Amygdala (tissue), 56 donors: Measurements from ENCODE around the gene GPR152.
A peak's percentile ranks its signal among the peaks of the same experiment; 100 is the strongest.
"Not testable (repeated sequence)": the region's sequence is repeated elsewhere in the genome, so short reads cannot be mapped to it uniquely, and the experiment has no call there.

ENCODE experiments used
- DNase-seq, 56 donors: peaks; one replicate each; lab custom pipeline; 2025; lab: John Stamatoyannopoulos, UW

The GPR152 gene

DNA sequence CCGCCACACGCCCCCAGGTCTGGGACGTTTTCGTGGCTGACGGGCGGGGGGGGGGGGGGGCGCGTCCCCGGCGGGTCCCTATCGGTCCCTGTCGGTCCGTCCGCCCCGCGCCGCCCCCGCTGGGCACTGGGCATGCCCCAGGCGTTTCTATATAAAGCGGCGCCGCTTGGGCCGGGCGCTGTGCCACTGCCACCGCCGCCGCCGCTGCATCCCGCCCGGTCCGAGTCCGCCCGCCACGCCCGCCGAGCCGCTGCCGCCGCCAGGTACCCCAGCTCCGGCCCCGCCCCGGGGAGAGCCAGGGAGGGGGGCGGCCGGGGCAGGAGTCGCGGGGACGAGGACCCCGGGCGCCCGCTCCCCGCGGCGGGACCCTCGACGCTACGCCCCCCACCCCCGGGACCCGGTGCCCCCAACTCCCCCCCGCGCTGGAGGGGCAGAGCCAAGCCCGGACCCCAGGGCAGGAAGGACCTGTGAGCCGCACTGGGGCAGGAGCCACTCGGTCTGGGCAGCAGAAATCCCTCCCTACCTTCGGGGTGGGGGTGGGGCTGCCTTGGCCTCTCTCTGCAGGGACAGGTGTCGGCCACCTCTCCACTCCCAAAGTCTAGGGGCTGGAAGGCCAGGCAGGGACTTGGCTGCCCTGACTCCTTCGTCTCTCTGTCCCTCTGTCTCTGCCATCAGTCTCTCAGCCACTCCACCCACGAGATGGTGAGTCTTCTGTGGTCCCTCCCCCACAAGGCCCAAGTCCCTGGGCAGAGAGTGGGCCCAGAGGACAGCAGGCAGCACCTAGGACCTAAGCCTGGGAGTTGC lies 36.8 kb downstream of the GPR152 start, which contains the start of gene CARNS1:
Gene CARNS1, plus strand, starts transcription at position 178 of the 804 bp plus-strand sequence. Its CDS starts 522 bp downstream, at position 700.
- DNase-seq = peak in 36 of 56 donors; percentile 25 to 89 (median 74)

DNA sequence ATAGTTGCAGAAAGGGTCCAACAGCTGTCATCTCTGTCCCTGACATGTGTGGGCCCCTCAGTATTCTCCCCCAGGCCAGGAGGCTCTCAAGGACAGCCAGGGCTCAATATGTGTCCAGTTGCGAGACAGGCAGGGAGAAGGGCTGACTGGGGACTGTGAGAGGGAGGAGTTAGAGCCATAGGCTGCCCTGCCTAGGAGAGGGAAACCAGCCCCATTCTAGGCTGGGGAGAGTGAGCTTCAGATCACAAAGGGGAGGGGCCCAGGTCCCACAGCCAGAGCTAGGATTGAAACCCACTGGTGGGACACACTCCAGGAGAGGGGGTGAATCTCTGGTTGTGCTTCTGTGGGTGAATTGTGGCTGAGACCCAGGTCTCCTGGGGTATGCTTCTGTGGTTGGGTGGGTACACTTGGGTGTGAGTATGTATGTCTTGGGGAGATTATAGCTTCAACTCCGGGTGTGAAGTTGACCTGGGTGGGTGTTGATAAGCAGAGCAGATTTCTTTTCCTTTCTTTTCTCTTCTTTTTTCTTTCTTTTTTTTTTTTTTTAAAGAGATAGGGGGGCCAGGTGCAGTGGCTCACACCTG lies 39.2 kb downstream of the GPR152 start:
- DNase-seq = peak in 4 of 56 donors; percentile 21 to 44 (median 22)

DNA sequence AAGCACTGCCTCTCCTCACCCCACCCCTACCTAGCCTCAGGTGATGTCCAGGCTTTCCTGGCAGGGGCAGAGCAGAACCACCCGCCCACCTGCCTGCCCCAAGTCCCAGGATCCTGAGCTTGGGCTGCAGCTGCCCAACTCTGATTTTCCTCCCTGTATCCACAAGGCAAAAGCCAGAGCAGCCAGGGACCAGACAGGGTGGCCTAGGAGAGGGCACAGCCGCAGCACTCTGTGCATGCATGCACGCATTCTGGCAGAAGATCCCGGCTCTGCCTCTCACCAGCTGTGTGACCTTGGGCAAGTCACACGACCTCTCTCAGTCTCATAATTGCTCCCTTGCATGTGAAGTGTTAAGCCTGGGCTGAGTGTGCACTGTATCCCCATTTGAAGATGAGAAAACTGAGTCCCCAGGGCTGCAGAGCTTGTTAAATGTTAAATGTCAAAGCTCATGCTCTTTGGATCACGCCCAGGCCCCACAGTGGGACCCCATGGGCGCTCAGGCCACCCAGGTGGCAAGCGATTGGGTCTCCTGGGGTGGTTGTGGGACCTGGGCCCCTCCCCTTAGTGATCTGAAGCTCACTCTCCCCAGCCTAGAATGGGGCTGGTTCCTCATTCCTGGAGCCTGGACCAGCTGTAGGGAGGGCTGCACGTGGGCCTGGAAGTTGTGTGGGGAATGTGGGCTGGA lies 39.9 kb downstream of the GPR152 start:
- no peak for DNase-seq

DNA sequence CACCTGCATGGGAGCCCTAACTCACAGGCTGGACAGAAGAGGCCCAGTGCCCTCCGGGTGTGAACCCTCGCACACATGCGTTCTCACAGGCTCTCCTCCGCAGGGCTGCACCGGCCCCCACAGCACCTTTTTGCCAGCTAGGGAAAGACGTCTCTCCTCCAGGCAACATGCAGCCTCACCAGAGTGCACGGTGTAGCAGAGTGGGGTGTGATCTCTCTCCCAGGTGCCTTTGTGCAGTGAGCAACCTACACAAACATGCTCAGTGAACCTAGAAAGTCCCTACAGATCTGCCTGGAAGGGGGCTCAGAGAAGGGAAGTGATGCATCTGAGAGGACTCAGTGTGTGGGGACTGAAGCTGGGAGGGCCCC lies 40.8 kb downstream of the GPR152 start:
- DNase-seq = no peak

DNA sequence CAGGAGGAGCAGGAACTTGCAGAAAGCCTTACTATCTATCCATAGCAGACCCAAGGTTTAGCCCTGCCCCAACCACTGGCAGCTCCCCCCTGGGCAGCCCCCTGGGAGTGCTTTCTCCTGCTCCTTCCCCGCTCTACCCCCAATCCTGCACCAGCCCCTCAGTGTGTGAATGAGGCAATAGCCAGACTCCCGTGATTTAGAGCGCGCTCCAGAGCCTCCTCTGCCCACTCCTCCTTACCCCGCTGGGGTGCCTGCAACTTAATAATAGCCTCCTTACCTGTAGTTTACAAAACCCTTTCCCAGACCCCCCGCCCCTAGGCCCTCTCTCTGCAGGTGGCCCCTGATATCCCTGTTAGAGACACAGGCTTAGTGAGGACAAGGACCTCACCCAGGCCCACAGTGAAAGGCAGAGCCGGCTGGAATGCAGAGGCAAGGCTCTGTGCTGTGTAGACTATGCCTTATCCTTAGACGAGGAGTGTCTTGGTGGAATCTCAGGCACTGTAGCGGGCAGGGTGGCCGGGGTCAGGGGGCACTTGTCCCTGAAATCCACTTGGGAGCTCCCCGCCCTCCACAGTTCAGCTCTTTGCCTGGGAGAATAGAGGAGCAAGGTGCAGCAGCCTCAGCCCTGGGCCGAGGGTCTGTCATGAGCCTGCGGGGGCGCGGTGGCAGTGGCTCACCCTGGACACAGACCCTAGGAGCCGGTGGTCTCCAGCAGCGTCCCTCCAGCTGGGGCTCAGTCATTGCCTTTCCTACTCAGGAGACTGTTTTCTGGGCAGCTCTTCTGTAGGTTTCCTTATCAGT lies 41.3 kb downstream of the GPR152 start:
- no peak for DNase-seq

DNA sequence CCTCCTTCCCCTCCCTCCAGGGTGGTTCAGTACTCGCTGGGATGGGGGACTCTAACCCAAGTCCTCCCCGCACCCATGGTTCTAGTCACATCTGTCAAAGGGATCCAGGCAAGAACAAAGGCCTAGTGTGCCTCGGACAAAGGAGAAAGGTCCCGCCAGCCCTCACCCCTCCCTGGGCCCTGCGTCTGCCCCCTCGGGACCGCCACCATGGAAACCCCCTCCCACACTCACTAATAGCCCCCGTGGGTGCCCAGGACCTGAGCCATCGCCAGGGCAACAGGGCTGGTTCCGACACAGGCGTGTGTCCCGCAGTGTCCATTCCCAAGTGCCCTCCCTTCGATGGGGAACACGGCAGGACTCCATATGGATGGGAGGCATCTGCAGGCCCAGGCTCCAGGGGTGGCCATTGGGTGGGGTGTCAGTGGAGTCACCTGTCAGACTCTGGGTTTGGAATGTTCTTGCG lies 42.1 kb downstream of the GPR152 start:
- DNase-seq = peak in 53 of 56 donors; percentile 27 to 92 (median 77)

DNA sequence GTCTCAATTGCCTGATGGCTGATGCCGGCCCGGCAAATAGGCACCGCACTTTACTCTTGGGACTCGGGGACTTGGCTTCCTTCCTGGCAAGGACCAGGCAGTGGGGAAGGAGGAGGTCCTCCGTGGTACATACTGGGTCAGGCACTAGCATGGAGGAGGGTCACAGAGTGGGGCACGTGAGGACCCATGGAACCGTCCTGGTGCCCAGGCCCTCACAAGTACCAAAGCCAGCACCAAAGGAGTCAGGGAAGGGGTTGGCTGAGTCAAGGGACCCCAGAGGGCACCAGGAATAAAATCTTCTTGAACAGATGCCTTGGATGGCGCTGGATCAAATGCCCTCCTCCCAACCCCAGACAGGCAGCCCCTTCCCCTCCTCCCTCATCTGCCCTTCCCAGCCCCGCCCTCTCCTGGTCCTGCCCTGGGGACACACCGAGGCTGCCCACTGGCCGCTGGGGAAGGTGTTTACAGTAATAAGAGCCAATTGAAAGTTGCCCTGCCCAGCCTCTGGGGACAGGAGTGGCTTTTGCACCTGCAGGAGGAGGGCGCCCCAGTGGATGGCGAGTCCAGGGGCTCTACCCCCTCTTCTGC lies 42.7 kb downstream of the GPR152 start:
- DNase-seq = peak in 5 of 56 donors; percentile 49 to 82 (median 71)

DNA sequence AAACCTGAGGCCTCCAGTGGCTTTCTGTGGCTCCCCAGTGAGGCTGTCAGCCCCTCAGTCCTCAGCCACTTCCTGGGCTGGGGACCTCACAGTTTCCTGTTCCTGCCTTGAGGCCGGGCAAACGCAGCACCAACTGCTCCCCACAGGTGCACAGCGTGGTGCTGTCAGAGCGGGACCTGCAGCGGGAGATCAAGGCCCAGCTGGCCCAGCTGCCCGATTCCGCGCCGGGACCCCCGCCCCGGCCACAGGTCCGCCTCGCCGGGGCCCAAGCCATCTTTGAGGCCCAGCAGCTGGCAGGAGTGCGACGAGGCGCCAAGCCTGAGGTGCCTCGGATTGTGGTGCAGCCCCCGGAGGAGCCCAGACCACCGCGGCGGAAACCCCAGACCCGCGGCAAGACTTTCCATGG lies 43.3 kb downstream of the GPR152 start:
- no peak for DNase-seq

DNA sequence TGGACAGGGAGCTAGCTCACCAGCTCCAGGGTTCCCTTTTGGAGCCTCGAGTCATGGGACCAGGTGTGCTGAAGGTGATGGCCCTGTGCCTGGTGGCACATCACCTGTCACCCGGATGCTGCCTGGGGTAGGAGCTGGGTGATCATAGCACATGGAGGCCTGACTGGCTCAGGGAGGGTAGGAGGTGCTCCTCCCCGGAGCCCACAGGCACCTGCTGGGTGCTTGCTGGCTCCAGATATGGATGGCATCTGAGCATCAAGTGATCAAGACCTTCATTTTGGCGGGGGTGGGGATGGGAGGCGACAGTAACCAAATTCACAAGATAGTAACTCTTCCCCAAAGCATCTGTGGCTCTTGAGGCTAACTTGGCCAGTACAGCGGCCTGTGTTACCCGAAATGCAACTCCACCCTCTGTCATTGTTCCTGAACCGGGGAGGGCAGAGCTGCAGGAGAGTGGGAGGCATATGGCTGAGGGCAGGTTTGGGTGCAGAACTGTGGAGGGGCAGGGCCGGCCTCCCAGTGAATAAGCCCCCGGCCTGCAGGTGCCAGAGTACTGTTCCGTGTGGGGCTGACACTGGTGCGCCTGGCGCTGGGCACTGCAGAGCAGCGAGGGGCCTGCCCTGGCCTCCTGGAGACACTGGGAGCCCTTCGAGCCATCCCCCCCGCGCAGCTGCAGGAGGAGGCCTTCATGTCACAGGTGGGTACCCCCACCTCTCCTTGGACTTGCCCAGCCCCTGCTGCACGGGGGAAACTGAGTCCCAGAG lies 43.9 kb downstream of the GPR152 start:
- no peak for DNase-seq

DNA sequence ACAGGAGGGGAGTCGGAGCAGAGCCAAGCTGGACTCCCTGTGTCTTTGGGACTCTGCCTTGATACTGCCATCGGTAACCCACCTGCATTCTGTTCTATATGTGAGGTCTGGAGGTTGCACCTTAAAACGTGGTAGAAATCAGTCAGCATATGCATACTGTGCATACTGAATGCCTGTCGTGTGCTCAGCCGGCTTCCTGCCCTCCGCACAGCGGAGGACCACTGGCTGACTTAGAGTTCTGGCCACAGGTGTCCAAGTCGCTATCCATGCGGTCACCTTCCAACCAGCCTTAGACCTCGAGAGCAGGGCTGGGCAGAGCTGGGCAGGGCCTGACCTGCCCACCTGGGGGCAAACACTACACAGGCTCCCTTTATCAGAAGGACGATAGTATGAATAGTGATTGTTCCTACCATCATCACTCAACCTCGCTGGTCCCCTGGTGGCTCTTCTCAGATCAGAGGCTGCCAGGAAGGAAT lies 44.8 kb downstream of the GPR152 start:
- DNase-seq = no peak

DNA sequence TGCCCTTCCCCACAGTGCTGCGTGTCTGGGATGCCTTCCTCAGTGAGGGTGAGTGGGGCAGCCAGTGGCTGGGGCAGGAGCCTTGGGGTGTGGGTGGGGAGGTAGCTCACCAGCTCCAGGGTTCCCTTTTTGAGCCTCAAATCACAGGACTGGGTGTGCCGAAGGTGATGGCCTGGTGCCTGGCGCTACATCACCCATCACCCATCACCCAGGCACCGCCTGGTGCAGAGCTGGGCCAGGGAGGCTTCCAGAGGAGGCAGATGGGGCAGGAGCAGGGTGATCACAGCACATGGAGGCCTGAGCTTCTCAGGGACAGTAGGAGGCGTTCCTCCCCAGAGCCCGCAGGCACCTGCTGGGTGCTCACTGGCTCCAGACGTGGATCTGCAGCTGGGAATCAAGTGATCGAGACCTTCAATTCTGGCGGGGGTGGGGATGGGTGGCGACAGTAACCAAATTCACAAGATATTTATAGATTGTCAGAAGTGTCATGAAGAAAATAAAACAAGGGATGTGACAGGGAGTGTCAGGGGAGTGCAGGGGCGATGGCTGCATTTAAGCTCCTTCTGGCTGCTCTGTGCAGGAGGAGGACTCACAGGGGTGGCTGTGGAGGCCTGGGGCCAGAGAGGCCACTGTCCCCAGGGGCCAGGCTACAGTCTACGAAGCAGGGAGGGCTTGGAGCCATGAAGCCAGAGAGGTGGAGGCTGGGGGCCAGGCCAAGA lies 45.4 kb downstream of the GPR152 start:
- DNase-seq = peak in 36 of 56 donors; percentile 18 to 77 (median 50)

DNA sequence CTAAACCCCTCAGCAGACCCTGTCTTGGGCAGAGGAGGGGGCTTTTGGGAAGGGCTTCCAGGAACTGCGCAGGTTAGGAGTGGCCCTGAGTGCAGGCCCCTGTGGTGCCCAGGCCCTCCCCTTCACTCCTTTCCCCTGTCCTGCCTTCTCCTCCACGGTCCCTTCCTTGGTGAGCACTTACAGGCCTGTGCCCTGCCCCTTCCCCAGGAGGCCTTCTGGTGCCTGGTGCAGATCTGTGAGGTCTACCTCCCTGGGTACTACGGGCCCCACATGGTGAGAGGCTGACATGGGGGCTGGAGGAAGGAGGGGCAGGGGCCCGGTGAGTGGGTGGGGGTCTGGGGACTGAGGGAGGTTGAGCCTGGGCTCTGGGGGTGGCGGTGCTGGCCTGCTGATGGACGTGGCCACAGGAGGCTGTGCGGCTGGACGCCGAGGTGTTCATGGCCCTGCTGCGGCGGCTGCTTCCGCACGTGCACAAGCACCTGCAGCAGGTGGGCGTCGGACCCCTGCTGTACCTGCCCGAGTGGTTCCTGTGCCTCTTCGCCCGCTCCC lies 46.0 kb downstream of the GPR152 start:
- DNase-seq = no peak

DNA sequence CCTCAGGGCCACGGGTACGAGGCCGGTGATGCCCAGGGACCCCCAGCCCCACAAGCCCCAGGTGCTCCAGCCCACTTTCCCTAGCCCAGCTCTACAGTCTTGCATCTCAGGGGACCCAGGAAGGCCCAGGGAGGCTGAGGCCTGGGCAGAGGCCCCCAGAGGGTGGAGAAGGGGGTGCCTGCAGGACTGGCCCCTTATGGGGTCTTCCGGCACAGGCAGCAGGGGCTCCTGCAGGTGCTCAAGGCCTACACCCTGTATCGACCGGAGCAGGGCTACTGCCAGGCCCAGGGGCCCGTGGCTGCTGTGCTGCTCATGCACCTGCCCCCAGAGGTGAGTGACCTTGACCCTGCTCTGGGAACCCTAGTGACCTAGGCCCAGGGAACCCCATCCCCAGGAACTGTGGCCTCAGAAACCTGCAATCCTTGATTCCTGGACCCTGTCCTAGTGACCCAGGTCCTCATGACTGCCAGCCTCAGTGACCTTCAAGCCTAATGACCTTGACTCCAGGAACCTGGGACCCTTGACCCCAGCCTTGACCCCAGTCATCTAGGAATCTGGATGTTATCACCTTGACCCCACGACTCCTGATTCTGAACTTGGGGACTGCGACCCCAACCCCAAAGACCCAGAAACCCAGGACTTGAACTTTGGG lies 46.7 kb downstream of the GPR152 start:
- no peak for DNase-seq

DNA sequence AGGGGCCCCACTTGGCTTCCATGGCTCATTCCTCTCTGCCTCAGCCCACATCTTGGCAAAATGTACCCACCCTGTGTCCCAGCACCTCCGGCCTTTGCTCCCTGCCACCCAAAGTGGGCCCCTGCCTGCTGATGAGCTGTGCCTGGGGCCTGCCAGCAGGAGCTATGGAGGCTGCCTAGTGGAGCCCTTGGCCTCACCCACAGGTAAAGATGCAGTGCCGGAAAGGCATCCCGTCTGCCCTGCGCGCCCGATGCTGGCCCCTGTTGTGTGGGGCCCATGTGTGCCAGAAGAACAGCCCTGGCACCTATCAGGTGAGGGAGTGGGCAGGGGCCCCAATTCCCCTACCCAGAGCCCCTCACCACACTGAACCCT lies 47.3 kb downstream of the GPR152 start:
- DNase-seq = no peak

DNA sequence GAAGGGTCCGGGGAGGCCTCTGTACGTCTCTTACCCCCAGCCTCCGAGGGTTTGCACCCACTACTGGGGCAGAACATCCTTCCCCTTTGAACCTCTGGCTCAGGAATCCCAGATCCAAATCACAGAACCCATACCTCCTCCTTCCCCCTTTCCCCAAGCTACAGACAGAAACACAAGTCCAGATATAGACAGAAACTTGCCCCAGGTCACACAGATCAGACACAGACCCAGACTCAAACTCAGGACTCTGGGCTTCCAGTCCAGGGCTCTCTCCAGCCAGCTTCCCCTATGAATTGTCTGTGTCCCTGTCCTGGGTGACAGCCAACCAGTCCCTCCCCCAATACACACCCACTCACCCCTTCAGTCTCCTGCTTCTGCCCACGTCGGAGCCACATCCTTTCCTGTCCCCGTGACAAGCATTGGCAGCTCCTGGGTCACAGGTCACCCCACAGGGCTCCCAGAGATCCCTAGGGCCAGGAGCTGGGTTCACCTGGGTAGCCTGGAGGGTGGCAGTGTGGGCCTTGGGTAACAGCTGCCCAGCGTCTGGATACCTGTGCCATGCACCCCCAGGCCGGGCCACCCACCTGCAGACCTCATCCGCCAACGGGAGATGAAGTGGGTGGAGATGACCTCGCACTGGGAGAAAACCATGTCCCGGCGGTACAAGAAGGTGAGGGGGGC lies 47.9 kb downstream of the GPR152 start:
- DNase-seq = peak in 1 of 56 donors; percentile 52

DNA sequence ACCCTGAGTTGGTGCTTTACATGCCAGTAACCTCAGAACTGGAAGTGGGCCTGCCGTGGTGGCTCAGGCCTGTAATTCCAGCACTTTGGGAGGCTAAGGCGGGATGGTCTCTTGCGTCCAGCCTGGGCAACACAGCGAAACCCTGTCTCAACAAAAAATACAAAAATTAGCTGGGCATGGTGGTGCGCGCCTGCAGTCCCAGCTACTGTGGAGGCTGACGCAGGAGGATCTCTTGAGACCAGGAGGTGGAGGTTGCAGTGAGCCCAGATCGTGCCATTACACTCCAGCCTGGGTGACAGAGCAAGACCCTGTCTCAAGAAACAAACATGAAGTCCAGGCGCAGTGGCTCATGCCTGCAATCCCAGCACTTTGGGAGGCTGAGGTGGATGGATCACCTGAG lies 49.4 kb downstream of the GPR152 start:
- DNase-seq = not testable (repeated sequence)

DNA sequence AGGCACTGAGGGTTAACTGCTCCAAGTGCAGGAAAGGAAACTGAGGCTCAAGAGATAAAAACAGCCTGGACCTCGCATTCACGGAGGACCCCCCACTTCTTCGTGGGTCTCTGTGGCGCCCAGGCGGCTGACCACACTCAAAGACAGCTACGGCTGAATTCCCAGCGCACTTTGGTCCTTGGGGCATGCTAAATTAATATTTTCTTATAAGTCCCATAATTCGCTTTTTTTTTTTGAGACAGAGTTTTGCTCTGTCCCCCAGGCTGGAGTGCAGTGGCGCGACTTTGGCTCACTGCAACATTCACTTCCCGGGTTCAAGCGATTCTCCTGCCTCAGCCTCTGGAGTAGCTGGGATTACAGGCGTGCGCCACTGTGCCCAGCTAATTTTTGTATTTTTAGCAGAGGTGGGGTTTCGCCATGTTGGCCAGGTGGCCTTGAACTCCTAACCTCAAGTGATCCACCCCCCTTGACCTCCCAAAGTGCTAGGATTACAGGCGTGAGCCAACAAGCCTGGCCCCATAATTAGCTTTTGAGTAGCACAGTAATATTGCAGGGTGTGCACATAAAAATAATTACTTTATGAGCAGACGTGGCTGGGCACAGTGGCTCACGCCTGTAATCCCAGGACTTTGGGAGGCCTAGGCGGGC lies 50.2 kb downstream of the GPR152 start:
- not testable (repeated sequence) for DNase-seq
